Fibroblast of villous mesenchyme (primary cell): Measurements from ENCODE around the gene PAK4. TPM values are rescaled to one million over a fixed set of nuclear protein-coding genes. Genes with fewer than 3 reads are reported as not detected.
A peak's percentile ranks its signal among the peaks of the same experiment; 100 is the strongest.

ENCODE experiments used
- DNase-seq: peaks from one replicate; pipeline ENCODE4 v3.0.0-alpha.2; 2010; ENCODE audit warnings: low read depth
- H3K4me3 ChIP-seq: 2 replicates; pipeline ENCODE4 v1.5.1; 2011; ENCODE audit warnings: low read depth, mild to moderate bottlenecking, low read length
- CTCF ChIP-seq: IDR thresholded peaks from 2 replicates; pipeline ENCODE4 v1.5.1; 2012; ENCODE audit warnings: low read depth, mild to moderate bottlenecking, low read length; ENCODE audit not compliant: insufficient read depth
- total RNA-seq: library from RNA; depleted of rRNA; stranded (reverse); fragments of >200 nt; gene quantifications from 2 replicates; pipeline ENCODE4 v1.2.3, GENCODE V29; 2012

Gene PAK4
- total RNA-seq, 1 donor, result 9.5 TPM

- DNase-seq, result no peak
- TF ChIP-seq CTCF, result no peak
- peak overlapping the region; percentile 89 for H3K4me3 ChIP-seq
Observed at GRCh38 chr19:39125199-39125553, 410 bp upstream of the PAK4 start.

DNA sequence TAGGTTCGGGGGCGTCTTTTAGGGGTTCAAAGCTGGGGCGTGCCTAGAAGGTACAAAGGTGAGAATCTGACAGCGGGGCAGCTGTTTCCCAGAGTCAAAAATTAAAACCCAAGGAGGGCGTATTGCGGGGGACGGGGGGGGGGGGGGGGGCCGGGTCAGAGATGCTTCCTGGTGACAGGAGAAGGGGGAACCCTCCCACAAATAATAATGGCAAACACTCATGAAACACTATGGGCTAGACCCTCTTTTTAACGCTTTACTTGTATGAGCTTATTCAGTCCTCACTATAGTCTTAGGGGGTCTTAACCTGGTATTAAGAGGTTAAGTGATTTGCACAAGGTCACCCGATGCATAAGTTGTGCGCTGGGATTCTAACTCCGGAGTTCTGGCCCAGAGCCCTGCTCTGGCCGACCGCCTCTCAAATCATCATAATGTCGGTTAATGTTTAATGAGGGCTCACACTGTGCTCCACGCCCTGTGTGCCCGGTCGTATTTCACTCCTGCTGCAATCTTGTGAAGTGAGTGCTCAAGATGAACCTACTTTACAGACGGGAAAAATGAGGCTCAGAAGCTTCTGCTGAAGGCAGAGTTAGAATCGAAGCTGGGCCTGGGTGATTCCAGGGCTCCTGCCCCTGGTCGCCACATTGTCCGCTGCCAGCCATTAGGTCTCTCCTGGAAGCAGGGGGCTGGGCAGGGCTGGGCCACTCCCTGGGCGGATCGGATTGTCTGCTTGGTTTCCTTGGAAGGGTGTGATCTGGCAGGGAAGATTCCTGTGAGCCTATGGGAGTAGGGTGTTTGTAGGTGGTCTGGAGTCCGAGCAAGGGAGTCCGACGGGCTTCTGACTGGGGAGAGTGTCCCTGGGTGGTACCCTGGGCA lies 964 bp downstream of the PAK4 start:
- no peak for TF ChIP-seq CTCF
- peak; percentile 49 for DNase-seq
- H3K4me3 ChIP-seq, result peak overlapping the region; percentile 89

DNA sequence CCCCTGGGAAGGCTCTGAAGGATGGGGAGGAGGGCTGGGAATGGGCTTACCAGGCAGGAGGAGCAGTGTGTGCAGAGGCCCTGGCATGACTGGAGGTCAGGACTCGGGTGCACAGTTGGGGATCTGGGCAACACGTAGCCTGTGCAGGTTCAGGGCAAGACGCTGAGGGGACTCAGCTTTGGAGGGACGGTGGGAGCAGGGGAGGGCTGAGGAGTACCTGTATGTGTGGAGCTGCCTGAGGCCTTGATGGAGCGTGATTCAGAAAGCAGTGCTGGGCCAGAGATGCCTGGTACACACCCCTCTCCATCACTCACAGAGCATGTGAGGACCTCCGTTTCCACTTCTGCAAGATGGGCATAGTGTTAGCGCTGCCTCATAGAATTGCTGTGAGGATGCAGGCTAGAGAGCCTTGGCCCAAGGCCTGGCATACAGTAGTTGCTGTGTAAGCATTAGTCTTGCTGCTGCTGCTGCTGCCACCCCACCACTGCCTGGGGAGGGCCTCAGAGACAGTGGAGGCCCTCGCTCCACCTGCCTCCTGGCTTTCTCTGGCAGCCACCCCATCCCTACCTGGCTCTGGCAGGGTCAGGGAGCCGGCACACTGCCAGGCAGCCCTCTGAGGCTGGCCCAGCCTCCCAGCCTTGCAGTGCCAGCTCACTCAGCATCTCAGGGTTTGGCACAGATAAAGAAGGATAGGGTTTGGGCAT lies 2.4 kb downstream of the PAK4 start:
- TF ChIP-seq CTCF, result no peak
- no peak overlapping the region for H3K4me3 ChIP-seq
- no peak for DNase-seq

DNA sequence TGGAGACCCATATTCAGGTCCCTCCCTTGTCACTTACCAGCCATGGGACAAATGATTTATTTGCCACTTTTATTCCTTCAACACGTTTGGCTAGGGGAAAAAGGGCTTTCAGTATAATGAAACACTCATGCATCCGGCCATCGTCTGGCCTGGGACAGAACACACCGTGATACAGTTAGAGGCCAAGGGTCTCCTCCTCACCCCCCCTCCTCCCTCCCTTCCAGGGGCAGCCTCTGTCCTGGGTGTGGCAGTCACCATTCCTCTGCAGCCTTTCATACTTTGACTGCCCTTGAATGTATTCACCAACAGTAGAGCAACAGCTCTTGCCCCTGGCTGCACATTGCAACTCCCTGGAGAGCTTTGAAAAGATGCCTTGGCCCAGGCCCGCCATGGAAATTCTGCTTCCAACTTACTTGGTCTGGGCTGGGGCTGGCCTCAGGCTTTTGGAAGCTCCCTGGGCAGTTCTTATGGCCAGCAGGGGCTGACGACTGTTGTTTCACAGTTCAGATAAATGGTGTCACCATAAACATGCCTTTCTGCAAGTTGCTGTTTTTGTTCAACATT lies 3.0 kb downstream of the PAK4 start:
- no peak overlapping the region for H3K4me3 ChIP-seq
- no peak for TF ChIP-seq CTCF
- DNase-seq, result no peak

GRCh38 chr19:39129116-39129515 lies 3.5 kb downstream of the PAK4 start:
- H3K4me3 ChIP-seq, result no peak overlapping the region
- no peak for TF ChIP-seq CTCF
- DNase-seq, result no peak

DNA sequence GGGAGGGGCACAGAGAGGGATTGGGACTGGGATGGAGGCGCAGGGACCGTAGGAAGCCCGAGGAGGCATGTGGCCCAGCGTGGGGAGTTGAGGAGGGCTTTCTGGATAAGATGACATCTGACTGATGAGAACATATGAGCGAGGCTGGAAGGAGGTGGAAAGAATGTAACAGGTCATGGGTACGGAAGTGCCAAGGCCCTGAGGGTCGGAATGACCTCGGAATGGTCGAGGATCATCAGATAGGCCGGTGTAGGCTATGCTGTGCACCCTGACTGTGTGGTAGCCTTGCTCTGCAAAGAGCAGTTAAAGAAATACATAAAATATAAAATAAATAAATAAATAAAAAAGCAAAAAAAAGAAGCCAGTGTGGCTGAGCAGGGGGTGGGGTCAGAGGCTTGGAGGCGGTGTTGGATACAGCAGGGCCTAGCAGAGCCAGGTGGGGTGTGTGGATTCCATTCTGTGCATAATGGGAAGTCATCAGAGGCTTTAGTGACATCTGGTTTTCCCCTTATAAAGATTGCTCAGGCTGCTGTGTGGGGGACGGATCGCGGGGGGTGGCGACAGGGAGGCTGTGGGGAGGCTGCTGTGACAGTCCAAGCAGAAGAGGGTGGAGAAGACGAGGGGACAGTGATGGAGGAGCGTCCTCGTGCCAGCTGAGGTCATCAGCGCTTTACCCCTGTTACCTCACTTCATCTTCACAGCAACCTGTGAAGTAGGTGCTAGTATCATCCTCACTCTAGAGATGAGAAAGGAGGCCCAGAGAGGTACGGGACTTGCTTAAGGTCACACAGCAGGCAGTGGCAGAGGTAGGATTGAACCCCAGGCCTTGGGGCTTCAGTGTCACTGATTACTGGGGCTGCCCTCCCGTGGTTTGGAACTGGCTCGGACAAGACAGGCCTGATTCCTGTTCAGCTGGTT lies 5.0 kb downstream of the PAK4 start:
- no peak overlapping the region for H3K4me3 ChIP-seq
- DNase-seq, result no peak
- no peak for TF ChIP-seq CTCF
